ENCODE data around the gene GNA14.

- TF ChIP-seq ZNF324 (tag by site-specific recombination; IDR thresholded peaks at IDR 0.05), result no peak
- TF ChIP-seq YY1 (tag by site-specific recombination; IDR thresholded peaks at IDR 0.05), result no peak
- TF ChIP-seq PBX3 (CRISPR knock-in tag; IDR thresholded peaks at IDR 0.05), result no peak
Measured at GRCh38 chr9:77588271-77588937, 59.7 kb downstream of the GNA14 start.
